Type B pancreatic cell (in vitro differentiated cells): ENCODE data around the gene PIGQ. TPM values are rescaled to one million over a fixed set of nuclear protein-coding genes. Genes with fewer than 3 reads are reported as not detected.

ENCODE experiments used
- DNase-seq: peaks from one replicate; pipeline ENCODE4 v3.0.0; 2021; ENCODE audit warnings: mixed read lengths; ENCODE audit not compliant: unreplicated experiment; ENCODE audit errors: extremely low spot score
- H3K27ac Mint-ChIP-seq: 2 replicates; pipeline ENCODE4 v1.8.0; 2021; ENCODE audit warnings: mild to moderate bottlenecking, mixed read lengths
- H3K27me3 Mint-ChIP-seq: 2 replicates; pipeline ENCODE4 v1.8.0; 2021; ENCODE audit warnings: mixed read lengths
- H3K36me3 Mint-ChIP-seq: 2 replicates; pipeline ENCODE4 v1.8.0; 2021; ENCODE audit warnings: mixed read lengths
- H3K4me1 Mint-ChIP-seq: one replicate; pipeline ENCODE4 v1.8.0; 2021; ENCODE audit warnings: mixed read lengths; ENCODE audit not compliant: unreplicated experiment
- H3K4me3 Mint-ChIP-seq: 2 replicates; pipeline ENCODE4 v1.8.0; 2021; ENCODE audit warnings: mild to moderate bottlenecking, mixed read lengths
- H3K9me3 Mint-ChIP-seq: 2 replicates; pipeline ENCODE4 v1.8.0; 2021; ENCODE audit warnings: mixed read lengths
- CTCF ChIP-seq: fragments of 200-600 bp; sonication (generic); conservative IDR thresholded peaks from 2 replicates; pipeline ENCODE4 v1.5.0; 2021; ENCODE audit warnings: antibody characterized with exemption, mild to moderate bottlenecking
- total RNA-seq: library from RNA; stranded (reverse); gene quantifications from 2 replicates; pipeline ENCODE4 v1.2.1, GENCODE V29; 2021; ENCODE audit warnings: low replicate concordance

Gene PIGQ
- total RNA-seq, 1 donor from 2014 or later: 83.5 TPM

- DNase-seq: no peak
- H3K27ac Mint-ChIP-seq: no peak overlapping the region
- no peak overlapping the region for H3K4me3 Mint-ChIP-seq
- H3K27me3 Mint-ChIP-seq: no peaks in the 10 kb centered on the region
- H3K36me3 Mint-ChIP-seq: no peaks in the 10 kb centered on the region
- H3K4me1 Mint-ChIP-seq: peaks cover 11% of the 10 kb centered on the region
- TF ChIP-seq CTCF: no peak
- H3K9me3 Mint-ChIP-seq: no peaks in the 10 kb centered on the region
Observed at GRCh38 chr16:582614-583331, 13.0 kb downstream of the PIGQ start.

GRCh38 chr16:583470-583814 is 13.7 kb downstream of the PIGQ start:
- no peak for TF ChIP-seq CTCF
- no peaks in the 10 kb centered on the region for H3K9me3 Mint-ChIP-seq
- H3K4me1 Mint-ChIP-seq: peaks cover 11% of the 10 kb centered on the region

GRCh38 chr16:583815-584591 is 14.2 kb downstream of the PIGQ start:
- H3K4me3 Mint-ChIP-seq: no peak overlapping the region

More at GRCh38 chr16:583470-583814, 13.7 kb downstream of the PIGQ start:
- H3K27ac Mint-ChIP-seq: no peak overlapping the region
- DNase-seq: no peak
- H3K27me3 Mint-ChIP-seq: no peaks in the 10 kb centered on the region
- no peaks in the 10 kb centered on the region for H3K36me3 Mint-ChIP-seq
- no peak overlapping the region for H3K4me3 Mint-ChIP-seq

GRCh38 chr16:585351-585750 is 15.6 kb downstream of the PIGQ start:
- no peak for DNase-seq
- H3K27ac Mint-ChIP-seq: peak overlapping the region; percentile 31
- H3K4me1 Mint-ChIP-seq: peaks cover 11% of the 10 kb centered on the region
- H3K9me3 Mint-ChIP-seq: no peaks in the 10 kb centered on the region
- TF ChIP-seq CTCF: no peak
- H3K27me3 Mint-ChIP-seq: no peaks in the 10 kb centered on the region
- H3K4me3 Mint-ChIP-seq: no peak overlapping the region
- no peaks in the 10 kb centered on the region for H3K36me3 Mint-ChIP-seq

More at GRCh38 chr16:583815-584591, 14.2 kb downstream of the PIGQ start:
- no peak for TF ChIP-seq CTCF
- H3K27ac Mint-ChIP-seq: no peak overlapping the region
- no peaks in the 10 kb centered on the region for H3K36me3 Mint-ChIP-seq
- no peaks in the 10 kb centered on the region for H3K27me3 Mint-ChIP-seq
- H3K4me1 Mint-ChIP-seq: peaks cover 11% of the 10 kb centered on the region
- DNase-seq: no peak
- H3K9me3 Mint-ChIP-seq: no peaks in the 10 kb centered on the region

GRCh38 chr16:586047-586644 is 16.4 kb downstream of the PIGQ start:
- Mint-ChIP-seq H3K4me1 (peaks cover 17% of the 10 kb centered on the region), H3K36me3 (peaks cover 4% of the 10 kb centered on the region), H3K9me3 (no peaks in the 10 kb centered on the region), H3K27me3 (no peaks in the 10 kb centered on the region), H3K4me3 (no peak overlapping the region), H3K27ac (no peak overlapping the region)
- TF ChIP-seq CTCF: no peak
- no peak for DNase-seq
